Medulla oblongata (tissue), 1 donor: ENCODE data around the gene ADCK1.
A peak's percentile ranks its signal among the peaks of the same experiment; 100 is the strongest.
"Not testable (repeated sequence)": the region's sequence is repeated elsewhere in the genome, so short reads cannot be mapped to it uniquely, and the experiment has no call there.

Experiments
- DNase-seq: peaks from one replicate; pipeline ENCODE4 v3.0.0-alpha.2; 2015; ENCODE audit errors: extremely low spot score

Gene ADCK1, protein sequence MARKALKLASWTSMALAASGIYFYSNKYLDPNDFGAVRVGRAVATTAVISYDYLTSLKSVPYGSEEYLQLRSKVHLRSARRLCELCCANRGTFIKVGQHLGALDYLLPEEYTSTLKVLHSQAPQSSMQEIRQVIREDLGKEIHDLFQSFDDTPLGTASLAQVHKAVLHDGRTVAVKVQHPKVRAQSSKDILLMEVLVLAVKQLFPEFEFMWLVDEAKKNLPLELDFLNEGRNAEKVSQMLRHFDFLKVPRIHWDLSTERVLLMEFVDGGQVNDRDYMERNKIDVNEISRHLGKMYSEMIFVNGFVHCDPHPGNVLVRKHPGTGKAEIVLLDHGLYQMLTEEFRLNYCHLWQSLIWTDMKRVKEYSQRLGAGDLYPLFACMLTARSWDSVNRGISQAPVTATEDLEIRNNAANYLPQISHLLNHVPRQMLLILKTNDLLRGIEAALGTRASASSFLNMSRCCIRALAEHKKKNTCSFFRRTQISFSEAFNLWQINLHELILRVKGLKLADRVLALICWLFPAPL

DNA sequence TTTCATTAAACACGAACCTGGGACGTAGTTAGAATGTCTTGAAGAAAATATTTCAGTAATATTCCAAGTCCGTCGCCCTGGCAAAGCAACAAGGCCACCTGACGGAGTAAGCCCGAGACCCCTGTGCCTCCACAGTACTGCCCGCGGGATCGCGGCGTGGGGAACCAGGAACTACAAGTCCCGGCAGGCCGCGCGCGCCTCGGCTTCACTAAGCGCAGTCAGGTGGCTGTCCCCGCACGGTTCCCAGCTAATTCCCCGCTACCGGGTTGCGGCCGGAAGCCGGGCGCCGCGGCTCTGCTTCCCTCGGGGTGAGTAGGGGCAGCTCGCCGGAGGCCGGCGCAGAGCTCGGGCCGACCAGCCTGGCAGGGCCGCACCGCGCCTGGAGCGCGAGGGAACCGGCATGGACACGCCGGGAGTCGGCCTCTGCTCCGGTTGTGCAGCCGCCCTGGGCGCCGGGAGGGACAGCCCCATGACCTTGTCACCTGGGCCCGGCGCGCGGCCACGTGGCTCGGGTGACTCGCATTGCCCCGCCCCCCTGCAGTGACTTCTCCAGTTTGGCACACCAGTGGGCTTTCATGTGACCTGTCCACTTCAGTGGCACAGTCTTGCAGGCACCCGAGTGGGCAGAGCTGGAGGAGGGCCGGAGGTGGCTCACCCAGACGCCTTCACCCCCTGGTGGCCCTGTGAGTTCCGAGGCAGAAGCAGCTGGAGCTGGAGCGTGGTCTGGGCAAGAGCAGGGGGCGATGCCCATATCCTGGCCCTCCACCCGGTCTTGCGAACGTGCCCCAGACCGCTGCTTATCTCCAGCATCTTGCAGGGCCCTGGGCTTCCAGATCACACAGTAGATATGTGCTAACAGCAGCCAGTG lies at the start of gene ADCK1:
ADCK1 (plus strand) TSS at position 247 of the 868 bp plus-strand sequence. CDS start 18,870 bp downstream, outside the sequence.
- DNase-seq = peak; percentile 95

GRCh38 chr14:77752266-77752665 lies 47.6 kb upstream of the ADCK1 start:
- no peak for DNase-seq

GRCh38 chr14:77752799-77753516 lies 47.0 kb upstream of the ADCK1 start:
- DNase-seq = no peak

DNA sequence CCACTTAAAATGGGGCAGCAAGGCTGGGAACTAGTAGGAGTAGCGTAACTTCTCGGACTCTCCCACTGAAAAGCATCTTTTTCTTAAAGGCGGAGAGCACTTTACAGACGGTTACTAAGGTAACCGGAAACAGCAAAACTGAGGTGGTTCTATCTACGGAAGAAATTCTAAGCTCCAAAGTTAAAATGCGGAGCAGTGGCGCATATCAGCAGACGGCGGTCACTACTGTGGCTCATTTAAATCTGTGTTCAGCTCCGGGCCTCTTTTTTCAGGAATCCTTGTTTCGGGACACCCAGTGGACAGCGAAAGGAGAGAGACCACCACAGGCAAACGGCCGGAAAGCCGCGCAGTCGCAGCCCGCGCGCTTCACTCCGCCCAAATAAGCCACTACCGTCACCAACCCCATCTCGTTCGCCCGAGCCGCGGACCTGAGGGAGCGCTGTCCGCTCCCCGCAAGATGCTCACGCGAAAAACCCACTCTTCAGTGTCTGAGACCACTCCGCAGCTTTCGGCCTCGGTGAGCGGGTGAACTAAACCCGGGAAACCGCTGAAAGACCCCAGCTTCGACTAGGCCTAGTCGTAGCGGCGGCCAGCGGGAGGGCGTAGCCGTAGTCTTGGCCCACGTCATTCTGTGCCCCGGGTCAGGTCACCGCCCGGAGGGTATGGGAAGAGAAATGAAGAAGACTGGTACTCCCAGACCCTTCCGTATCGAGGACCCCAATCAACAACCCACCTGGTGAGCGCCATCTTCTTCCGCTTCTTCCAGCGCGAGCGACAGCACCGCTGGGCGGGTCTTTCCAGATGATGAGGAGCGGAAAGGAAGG lies 39.3 kb upstream of the ADCK1 start, which contains the start of gene SNW1:
SNW1 (minus strand) TSS at position 776 of the 824 bp plus-strand sequence; CDS start at position 747, 29 bp downstream.
- DNase-seq = peak; percentile 98

- DNase-seq = peak; percentile 62
These were observed 38.5 kb upstream of the ADCK1 start for GRCh38 chr14:77761205-77761931.

GRCh38 chr14:77763316-77763715 lies 36.6 kb upstream of the ADCK1 start:
- DNase-seq = no peak

GRCh38 chr14:77763978-77764377 lies 35.9 kb upstream of the ADCK1 start:
- DNase-seq = no peak

- not testable (repeated sequence) for DNase-seq
These were observed 31.4 kb upstream of the ADCK1 start for GRCh38 chr14:77768442-77769069.

DNA sequence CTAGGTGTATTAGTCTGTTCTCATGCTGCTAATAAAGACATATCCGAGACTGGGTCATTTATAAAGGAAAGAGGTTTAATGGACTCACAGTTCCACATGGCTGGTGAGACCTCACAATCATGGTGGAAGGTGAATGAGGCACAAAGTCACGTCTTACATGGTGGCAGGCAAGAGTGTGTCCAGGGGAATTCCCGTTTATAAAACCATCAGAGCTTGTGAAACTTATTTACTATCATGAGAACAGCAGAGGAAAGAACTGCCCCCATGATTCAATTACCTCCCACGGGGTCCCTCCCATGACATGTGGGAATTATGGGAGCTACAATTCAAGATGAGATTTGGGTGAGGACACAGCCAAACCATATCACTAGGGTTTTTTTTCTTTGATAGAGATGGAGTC lies 25.9 kb upstream of the ADCK1 start:
- not testable (repeated sequence) for DNase-seq

DNA sequence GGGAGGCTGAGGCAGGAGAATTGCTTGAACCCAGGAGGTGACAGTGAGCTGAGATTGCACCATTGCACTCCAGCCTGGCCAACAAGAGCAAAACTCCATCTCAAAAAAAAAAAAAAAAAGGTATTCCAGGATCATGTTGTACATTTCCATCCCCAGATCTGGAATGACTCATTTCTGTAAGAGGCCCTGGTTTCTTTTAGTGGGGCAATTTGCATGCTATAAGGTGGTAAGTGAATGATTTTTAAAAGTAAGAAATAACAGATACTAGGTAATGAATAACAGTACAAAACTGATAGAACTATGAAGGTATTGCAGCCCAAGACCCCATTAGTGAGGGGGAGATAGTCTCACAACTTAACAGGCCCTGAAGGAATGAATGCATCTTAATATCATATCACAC lies 17.7 kb upstream of the ADCK1 start:
- no peak for DNase-seq

DNA sequence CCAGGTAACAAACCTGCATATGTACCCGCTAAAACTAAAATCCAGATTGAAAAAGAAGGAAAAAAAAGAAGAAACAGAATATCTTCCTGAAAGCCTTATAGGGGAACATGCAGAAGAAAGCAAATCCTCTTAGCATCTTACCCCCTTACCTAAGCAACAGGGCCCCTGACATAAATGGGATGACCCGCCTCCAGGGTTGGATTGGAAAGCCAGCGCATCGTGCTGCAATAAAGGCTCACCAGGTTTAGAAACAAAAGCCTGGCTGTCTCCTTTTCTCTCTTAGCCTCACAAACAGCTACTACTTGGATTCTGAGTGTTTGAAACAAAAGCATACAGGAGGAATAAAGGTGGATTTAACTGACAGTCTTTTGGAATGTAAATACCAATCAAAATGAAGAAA lies 13.8 kb upstream of the ADCK1 start:
- no peak for DNase-seq

GRCh38 chr14:77790566-77791224 lies 9.2 kb upstream of the ADCK1 start:
- no peak for DNase-seq

DNA sequence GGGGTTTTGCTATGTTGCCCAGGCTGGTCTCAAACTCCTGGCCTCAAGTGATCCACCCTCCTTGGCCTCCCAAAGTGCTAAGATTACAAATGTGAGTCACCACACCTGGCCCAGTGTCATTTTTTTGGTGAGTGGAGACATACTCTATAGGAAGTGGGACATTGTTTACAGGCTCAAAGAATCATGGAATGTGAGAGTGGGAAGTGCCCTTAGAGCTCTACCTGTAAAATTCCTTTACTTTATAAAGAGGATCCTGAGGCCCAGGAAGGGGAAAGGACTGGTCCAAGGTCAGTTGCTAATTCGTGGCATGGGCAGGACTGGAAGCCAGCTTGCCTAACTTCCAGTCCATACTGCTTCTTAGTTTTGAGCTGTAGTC lies 8.7 kb upstream of the ADCK1 start:
- no peak for DNase-seq

DNA sequence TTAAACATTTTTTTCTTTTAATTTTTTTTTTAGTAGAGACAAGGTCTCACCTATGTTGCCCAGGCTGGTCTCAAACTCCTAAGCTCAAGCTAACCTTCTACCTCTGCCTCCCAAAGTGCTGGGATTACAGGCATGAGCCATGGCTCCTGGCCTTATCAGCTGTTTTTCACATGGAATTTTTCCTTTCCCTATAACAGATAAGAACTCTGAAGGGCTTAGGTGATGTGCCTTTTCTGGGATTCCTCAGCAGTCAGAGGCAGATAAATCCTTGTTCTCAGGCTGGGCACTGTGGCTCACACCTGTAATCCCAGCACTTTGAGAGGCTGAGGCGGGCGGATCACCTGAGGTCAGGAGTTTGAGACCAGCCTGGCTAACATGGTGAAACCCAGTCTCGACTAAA lies 6.7 kb upstream of the ADCK1 start:
- DNase-seq = not testable (repeated sequence)

- DNase-seq = no peak
These were observed 5.6 kb upstream of the ADCK1 start for GRCh38 chr14:77794357-77794756.

DNA sequence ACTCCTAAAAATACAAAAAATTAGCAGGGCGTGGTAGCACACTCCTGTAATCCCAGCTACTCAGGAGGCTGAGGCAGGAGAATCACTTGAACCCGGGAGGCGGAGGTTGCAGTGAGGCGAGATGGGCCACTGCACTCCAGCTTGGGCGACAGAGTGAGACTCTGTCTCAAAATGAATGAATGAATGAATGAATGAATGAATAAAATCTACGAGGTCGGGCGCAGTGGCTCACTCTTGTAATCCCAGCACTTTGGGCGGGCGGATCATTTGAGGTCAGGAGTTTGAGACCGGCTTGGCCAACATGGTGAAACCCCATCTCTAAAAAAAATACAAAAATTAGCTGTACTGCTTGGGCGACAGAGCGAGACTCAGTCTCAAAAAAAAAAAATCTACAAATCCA lies 453 bp upstream of the ADCK1 start:
- not testable (repeated sequence) for DNase-seq

- DNase-seq = no peak
These were observed 905 bp downstream of the ADCK1 start for GRCh38 chr14:77800814-77801213.

DNA sequence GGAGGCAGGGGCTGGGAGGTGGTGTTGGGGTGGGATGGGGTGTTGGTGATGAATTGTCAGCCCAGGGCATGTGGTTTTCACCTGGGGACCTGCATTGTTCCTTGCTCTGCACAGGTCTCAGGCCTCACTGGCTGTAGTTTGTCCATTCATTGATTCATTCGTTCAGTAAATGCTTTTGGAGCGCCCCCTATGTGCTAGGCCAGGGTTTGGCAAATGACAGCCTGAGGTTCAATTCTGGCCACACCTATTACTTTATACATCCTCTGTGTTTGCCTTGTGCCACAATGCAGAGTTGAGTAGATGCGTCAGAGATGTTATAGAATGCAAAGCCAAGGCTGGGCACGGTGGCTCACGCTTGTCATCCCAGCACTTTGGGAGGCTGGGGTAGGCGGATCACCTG lies 4.7 kb downstream of the ADCK1 start:
- DNase-seq = no peak

GRCh38 chr14:77805706-77806105 lies 5.8 kb downstream of the ADCK1 start:
- DNase-seq = no peak
